HepG2 (cell line): ENCODE data around the gene GJD3. TPM values are rescaled to one million over a fixed set of nuclear protein-coding genes. Genes with fewer than 3 reads are reported as not detected.

Experiments used
- CHCHD3 ChIP-seq: sonication (generic); formaldehyde crosslinking; IDR thresholded peaks from 2 replicates; pipeline ENCODE4 v1.8.0; 2022; ENCODE audit warnings: mild to moderate bottlenecking, missing genetic modification reagents, moderate library complexity
- EEA1 ChIP-seq: sonication (generic); formaldehyde crosslinking; IDR thresholded peaks from 2 replicates; pipeline ENCODE4 v1.5.1; 2020; ENCODE audit warnings: mild to moderate bottlenecking, missing genetic modification reagents, borderline replicate concordance
- FOXA3 ChIP-seq: IDR thresholded peaks from 2 replicates; pipeline ENCODE4 v1.6.1; 2016; ENCODE audit warnings: missing genetic modification reagents, missing compliant biosample characterization
- GATAD1 ChIP-seq: IDR thresholded peaks from 2 replicates; pipeline ENCODE4 v1.6.1; 2016; ENCODE audit warnings: missing genetic modification reagents, missing compliant biosample characterization
- HDAC6 ChIP-seq: fragments of 200-600 bp; sonication (generic); IDR thresholded peaks from 2 replicates; pipeline ENCODE4 v1.7.0; 2017; ENCODE audit warnings: mild to moderate bottlenecking, antibody characterized with exemption, low read length, low read depth
- HNF4A ChIP-seq: sonication (generic); formaldehyde crosslinking; IDR thresholded peaks from 2 replicates; pipeline ENCODE4 v1.4.0; 2020; ENCODE audit warnings: missing genetic modification reagents
- HOXA7 ChIP-seq: sonication (generic); formaldehyde crosslinking; IDR thresholded peaks from 2 replicates; pipeline ENCODE4 v1.8.1; 2022; ENCODE audit warnings: mild to moderate bottlenecking, missing genetic modification reagents, moderate library complexity
- NR1H2 ChIP-seq: sonication (generic); formaldehyde crosslinking; IDR thresholded peaks from 2 replicates; pipeline ENCODE4 v1.8.1; 2022; ENCODE audit warnings: low read depth, missing genetic modification reagents, borderline replicate concordance
- POLR2AphosphoS5 ChIP-seq: IDR thresholded peaks from 2 replicates; pipeline ENCODE4 v1.6.1; 2012; ENCODE audit warnings: low read depth, low read length
- RNF2 ChIP-seq: fragments of 450-650 bp; conservative IDR thresholded peaks from 2 replicates; pipeline ENCODE4 v1.6.1; 2016; ENCODE audit warnings: low read depth
- RORA ChIP-seq: sonication (generic); formaldehyde crosslinking; IDR thresholded peaks from 2 replicates; pipeline ENCODE4 v1.5.0; 2020; ENCODE audit warnings: mild to moderate bottlenecking, missing genetic modification reagents, moderate library complexity
- TP53 ChIP-seq: sonication (generic); formaldehyde crosslinking; conservative IDR thresholded peaks from 2 replicates; pipeline ENCODE4 v1.4.0; 2020; ENCODE audit warnings: missing genetic modification reagents
- ZFP37 ChIP-seq: sonication (generic); formaldehyde crosslinking; IDR thresholded peaks from 2 replicates; pipeline ENCODE4 v1.4.0; 2020; ENCODE audit warnings: missing genetic modification reagents, borderline replicate concordance
- ZNF10 ChIP-seq: sonication (generic); formaldehyde crosslinking; IDR thresholded peaks from 2 replicates; pipeline ENCODE4 v1.4.0; 2020; ENCODE audit warnings: mild to moderate bottlenecking, low read depth, missing genetic modification reagents, borderline replicate concordance
- ZNF20 ChIP-seq: sonication (generic); formaldehyde crosslinking; IDR thresholded peaks from 2 replicates; pipeline ENCODE4 v1.4.0; 2020; ENCODE audit warnings: mild to moderate bottlenecking, moderate library complexity, missing genetic modification reagents
- ZNF274 ChIP-seq: sonication (generic); formaldehyde crosslinking; IDR thresholded peaks from 2 replicates; pipeline ENCODE4 v1.5.1; 2020; ENCODE audit warnings: mild to moderate bottlenecking, missing genetic modification reagents
- ZNF354B ChIP-seq: sonication (generic); formaldehyde crosslinking; IDR thresholded peaks from 2 replicates; pipeline ENCODE4 v1.8.0; 2022; ENCODE audit warnings: mild to moderate bottlenecking, missing genetic modification reagents
- ZNF556 ChIP-seq: sonication (generic); formaldehyde crosslinking; IDR thresholded peaks from 2 replicates; pipeline ENCODE4 v1.4.0; 2020; ENCODE audit warnings: mild to moderate bottlenecking, missing genetic modification reagents, borderline replicate concordance
- ZNF816 ChIP-seq: sonication (generic); formaldehyde crosslinking; IDR thresholded peaks from 2 replicates; pipeline ENCODE4 v1.8.0; 2022; ENCODE audit warnings: missing genetic modification reagents, mild to moderate bottlenecking, borderline replicate concordance
- ZSCAN29 ChIP-seq: sonication (generic); formaldehyde crosslinking; conservative IDR thresholded peaks from 2 replicates; pipeline ENCODE4 v1.4.0; 2020; ENCODE audit warnings: mild to moderate bottlenecking, missing genetic modification reagents
- polyA plus RNA-seq, 8 experiments: library from polyadenylated mRNA; depleted of rRNA in 3 of 8; stranded (reverse) in 7 of 8; unstranded in 1 of 8; fragments of >200 nt; fragmentation: Illumina TruSeq in 4 of 8; extraction: Trizol in 4 of 8; gene quantifications; 2 replicates each; pipeline versions ENCODE4 v1.2.1 to v1.2.3, GENCODE V29; 2011 to 2016; ENCODE audit warnings: low read depth in 4 of 8, missing spikeins in 1 of 8, mixed read lengths in 1 of 8; ENCODE audit not compliant: insufficient read depth in 1 of 8
- total RNA-seq, 5 experiments: library from RNA; depleted of rRNA; stranded (reverse); fragments of >200 nt; fragmentation: Illumina TruSeq; extraction: Trizol; gene quantifications; 2 replicates each; pipeline ENCODE4 v1.2.3, GENCODE V29; 2016; ENCODE audit warnings: low read depth in 1 of 5
- TF ChIP-seq, protein P1 (sequence below): sonication (generic); formaldehyde crosslinking; IDR thresholded peaks from 2 replicates; pipeline ENCODE4 v1.8.0; 2023; ENCODE audit warnings: mild to moderate bottlenecking, missing genetic modification reagents
- TF ChIP-seq, protein P2 (sequence below): sonication (generic); formaldehyde crosslinking; IDR thresholded peaks from 2 replicates; pipeline ENCODE4 v1.8.1; 2023; ENCODE audit warnings: mild to moderate bottlenecking, missing genetic modification reagents
- TF ChIP-seq, protein P3 (sequence below): sonication (generic); formaldehyde crosslinking; IDR thresholded peaks from 2 replicates; pipeline ENCODE4 v1.5.0; 2020; ENCODE audit warnings: mild to moderate bottlenecking, missing genetic modification reagents
- TF ChIP-seq, protein P4 (sequence below): IDR thresholded peaks from 2 replicates; pipeline ENCODE4 v1.6.1; 2012; ENCODE audit warnings: low read depth, low read length, improper control_type of control experiment

GJD3 gene
- total and polyA plus RNA-seq, 2 of the 13 experiments (the other 11 are each of a cell fraction or from before 2014, with no cell fraction given), result not detected

DNA sequence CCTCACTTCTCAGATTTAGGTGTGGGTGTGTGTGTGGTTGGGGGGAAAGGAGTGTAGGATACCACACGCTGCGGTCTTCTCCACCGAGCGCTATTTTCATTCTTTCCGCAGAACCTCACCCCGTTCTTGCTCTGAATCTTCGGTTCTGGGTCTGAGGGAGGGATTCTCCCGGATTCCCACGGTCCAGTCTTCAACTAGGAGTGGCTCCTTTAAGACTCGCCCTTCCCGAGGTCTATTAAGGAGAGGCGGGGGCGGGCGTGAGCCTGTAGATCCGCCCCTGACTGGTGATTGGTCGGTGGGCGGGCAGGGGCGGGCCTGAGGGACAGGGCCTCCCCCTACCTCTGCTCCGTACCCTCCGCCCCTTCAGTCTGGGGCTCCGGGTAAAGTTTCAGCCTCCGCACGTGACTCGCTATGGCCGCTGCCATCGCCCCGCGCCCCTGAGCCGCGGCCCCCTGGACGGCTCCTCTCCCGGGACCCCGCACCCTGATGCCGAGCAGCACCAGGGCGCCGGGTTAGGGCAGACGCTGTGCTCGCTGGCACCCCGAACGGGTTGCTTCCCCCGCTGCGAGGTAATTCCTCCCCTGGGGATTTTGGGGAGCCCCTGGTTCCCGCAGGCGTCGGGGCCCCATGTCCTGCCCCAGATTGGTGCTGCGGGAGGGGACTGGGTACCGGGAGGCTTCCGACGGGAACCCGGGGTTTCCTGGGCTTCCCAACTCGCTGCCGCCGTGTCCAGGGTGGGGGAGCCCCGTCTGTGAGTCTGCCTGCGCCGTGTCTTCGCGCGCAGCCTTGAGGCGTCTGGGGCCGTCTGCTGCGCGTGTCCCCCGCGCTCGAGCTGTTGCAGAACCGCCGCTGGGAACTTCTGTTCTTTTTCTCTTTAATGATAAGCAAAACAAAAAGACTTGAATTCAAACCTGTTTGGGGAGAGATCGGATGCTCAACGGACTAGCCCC is 46.4 kb downstream of the GJD3 start (continued):
- TF ChIP-seq FOXA3 (CRISPR knock-in tag) (peak; percentile 52), HNF4A (CRISPR knock-in tag) (peak; percentile 19; the same call in 1 of the 2 replicates), TP53 (no peak), HDAC6 (no peak), RNF2 (0 out of 2 replicates have a peak, but pooled peaks have one; percentile 30), CHCHD3 (CRISPR knock-in tag) (no peak), EEA1 (CRISPR knock-in tag) (peak; percentile 87; the same call in 1 of the 2 replicates), RORA (CRISPR knock-in tag) (no peak), POLR2AphosphoS5 (peak; percentile 70), ZNF354B (CRISPR knock-in tag) (no peak), ZFP37 (CRISPR knock-in tag) (no peak), ZNF556 (peak; percentile 76; the same call in 1 of the 2 replicates), NR1H2 (CRISPR knock-in tag) (peak; percentile 63; the same call in 1 of the 2 replicates), ZNF20 (CRISPR knock-in tag) (0 out of 2 replicates have a peak, but pooled peaks have one; percentile 59), ZSCAN29 (0 out of 2 replicates have a peak, but pooled peaks have one; percentile 67), ZNF274 (CRISPR knock-in tag) (peak; percentile 69; the same call in 1 of the 2 replicates), GATAD1 (CRISPR knock-in tag) (peak; percentile 66; the same call in 1 of the 2 replicates), ZNF816 (CRISPR knock-in tag) (0 out of 2 replicates have a peak, but pooled peaks have one; percentile 82), HOXA7 (CRISPR knock-in tag) (no peak), ZNF10 (no peak)
- TF ChIP-seq, protein P1, sequence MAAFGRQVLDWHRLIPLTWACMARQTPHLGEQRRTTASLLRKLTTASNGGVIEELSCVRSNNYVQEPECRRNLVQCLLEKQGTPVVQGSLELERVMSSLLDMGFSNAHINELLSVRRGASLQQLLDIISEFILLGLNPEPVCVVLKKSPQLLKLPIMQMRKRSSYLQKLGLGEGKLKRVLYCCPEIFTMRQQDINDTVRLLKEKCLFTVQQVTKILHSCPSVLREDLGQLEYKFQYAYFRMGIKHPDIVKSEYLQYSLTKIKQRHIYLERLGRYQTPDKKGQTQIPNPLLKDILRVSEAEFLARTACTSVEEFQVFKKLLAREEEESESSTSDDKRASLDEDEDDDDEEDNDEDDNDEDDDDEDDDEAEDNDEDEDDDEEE, result no peak
- TF ChIP-seq, protein P2, sequence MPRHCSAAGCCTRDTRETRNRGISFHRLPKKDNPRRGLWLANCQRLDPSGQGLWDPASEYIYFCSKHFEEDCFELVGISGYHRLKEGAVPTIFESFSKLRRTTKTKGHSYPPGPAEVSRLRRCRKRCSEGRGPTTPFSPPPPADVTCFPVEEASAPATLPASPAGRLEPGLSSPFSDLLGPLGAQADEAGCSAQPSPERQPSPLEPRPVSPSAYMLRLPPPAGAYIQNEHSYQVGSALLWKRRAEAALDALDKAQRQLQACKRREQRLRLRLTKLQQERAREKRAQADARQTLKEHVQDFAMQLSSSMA (CRISPR knock-in tag), result peak; percentile 70; the same call in 1 of the 2 replicates
- TF ChIP-seq, protein P3, sequence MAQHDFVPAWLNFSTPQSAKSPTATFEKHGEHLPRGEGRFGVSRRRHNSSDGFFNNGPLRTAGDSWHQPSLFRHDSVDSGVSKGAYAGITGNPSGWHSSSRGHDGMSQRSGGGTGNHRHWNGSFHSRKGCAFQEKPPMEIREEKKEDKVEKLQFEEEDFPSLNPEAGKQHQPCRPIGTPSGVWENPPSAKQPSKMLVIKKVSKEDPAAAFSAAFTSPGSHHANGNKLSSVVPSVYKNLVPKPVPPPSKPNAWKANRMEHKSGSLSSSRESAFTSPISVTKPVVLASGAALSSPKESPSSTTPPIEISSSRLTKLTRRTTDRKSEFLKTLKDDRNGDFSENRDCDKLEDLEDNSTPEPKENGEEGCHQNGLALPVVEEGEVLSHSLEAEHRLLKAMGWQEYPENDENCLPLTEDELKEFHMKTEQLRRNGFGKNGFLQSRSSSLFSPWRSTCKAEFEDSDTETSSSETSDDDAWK (CRISPR knock-in tag), result no peak
- TF ChIP-seq, protein P4, sequence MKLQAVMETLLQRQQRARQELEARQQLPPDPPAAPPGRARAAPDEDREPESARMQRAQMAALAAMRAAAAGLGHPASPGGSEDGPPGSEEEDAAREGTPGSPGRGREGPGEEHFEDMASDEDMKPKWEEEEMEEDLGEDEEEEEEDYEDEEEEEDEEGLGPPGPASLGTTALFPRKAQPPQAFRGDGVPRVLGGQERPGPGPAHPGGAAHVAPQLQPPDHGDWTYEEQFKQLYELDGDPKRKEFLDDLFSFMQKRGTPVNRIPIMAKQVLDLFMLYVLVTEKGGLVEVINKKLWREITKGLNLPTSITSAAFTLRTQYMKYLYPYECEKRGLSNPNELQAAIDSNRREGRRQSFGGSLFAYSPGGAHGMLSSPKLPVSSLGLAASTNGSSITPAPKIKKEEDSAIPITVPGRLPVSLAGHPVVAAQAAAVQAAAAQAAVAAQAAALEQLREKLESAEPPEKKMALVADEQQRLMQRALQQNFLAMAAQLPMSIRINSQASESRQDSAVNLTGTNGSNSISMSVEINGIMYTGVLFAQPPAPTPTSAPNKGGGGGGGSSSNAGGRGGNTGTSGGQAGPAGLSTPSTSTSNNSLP, result no peak
